Progenitor cell of endocrine pancreas (in vitro differentiated cells): Measurements from ENCODE around the gene OSBPL3. TPM values are rescaled to one million over a fixed set of nuclear protein-coding genes. Genes with fewer than 3 reads are reported as not detected.

Source experiments
- DNase-seq: peaks from one replicate; pipeline ENCODE4 v3.0.0; 2021; ENCODE audit warnings: low spot score; ENCODE audit not compliant: unreplicated experiment
- H3K27ac Mint-ChIP-seq: 2 replicates; pipeline ENCODE4 v1.8.0; 2021; ENCODE audit warnings: mild to moderate bottlenecking, moderate library complexity, mixed read lengths
- H3K27me3 Mint-ChIP-seq: 2 replicates; pipeline ENCODE4 v1.8.0; 2021; ENCODE audit warnings: mixed read lengths
- H3K36me3 Mint-ChIP-seq: 2 replicates; pipeline ENCODE4 v1.8.0; 2022; ENCODE audit warnings: mixed read lengths; ENCODE audit not compliant: insufficient read depth
- H3K4me1 Mint-ChIP-seq: 2 replicates; pipeline ENCODE4 v1.8.0; 2021; ENCODE audit warnings: low read depth, mixed read lengths
- H3K4me3 Mint-ChIP-seq: 2 replicates; pipeline ENCODE4 v1.8.0; 2021; ENCODE audit warnings: low read depth, mild to moderate bottlenecking, moderate library complexity, mixed read lengths
- H3K9me3 Mint-ChIP-seq: 2 replicates; pipeline ENCODE4 v1.8.0; 2021; ENCODE audit warnings: low read depth, mixed read lengths
- total RNA-seq: library from RNA; stranded (reverse); gene quantifications from 2 replicates; pipeline ENCODE4 v1.2.1, GENCODE V29; 2021
- TF ChIP-seq, protein P1 (sequence below): fragments of 200-600 bp; sonication (generic); IDR thresholded peaks from one replicate; pipeline ENCODE4 v1.5.0; 2021; ENCODE audit warnings: antibody characterized with exemption, mild to moderate bottlenecking; ENCODE audit not compliant: unreplicated experiment

Gene OSBPL3
- total RNA-seq, 1 donor from 2014 or later, result 11.6 TPM

DNA sequence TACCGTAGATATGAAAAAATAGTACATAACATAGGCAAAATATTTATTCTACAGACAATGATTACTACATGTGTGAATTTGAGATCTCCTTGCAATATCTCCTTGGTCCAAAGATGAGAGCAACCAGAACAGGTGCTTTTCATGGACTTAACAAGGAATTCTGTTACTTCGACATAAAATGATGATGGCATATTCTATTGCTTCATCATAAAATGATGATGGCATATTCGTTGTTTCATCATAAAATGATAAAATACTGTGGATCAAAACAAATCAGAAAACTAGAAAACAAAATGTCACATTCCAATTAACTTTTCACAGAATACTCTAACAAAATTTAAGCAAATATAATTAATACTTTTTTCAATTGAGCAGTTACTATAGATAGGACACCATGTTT, 4.8 kb downstream of the OSBPL3 start:
- peaks cover 7% of the 10 kb centered on the region for H3K4me1 Mint-ChIP-seq

DNA sequence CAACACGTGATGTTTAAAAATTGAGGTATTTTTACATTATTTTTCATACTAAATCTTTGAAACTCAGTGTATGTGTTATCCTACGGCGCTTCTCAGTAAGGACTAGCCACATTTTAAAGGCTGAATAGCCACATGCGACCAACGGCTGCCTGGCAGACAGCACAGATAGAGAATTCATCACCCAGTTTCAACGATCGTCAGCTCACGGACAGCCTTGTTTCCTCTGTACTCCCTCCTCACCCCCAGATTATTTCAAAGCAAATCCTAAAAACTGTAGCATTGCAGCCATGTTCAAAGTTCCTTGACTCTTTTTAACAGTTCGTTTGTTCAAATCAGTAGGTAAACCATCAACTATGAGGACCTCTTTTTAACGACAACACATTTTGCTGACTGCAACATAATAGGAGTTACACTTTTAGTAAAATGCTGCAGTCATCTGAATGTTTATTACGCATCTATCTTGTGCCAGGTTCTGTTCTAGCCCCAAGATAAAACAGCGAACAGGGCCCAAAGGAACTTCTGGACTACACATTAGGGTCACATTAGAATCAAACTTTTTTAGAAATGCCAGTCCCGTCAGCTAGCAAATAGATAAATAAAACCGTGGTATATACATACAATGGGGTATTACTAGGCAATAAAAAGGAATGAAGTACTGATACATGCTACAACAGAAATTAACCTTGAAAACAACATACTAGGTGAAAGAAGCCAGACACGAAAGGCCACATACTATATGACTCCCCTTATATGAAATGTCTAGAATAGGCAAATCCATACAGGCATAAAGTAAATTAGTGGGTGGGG, 5.7 kb downstream of the OSBPL3 start:
- no peak overlapping the region for H3K27ac Mint-ChIP-seq
- DNase-seq, result no peak
- no peak overlapping the region for H3K4me3 Mint-ChIP-seq
- H3K9me3 Mint-ChIP-seq, result no peaks in the 10 kb centered on the region
- H3K4me1 Mint-ChIP-seq, result peaks cover 7% of the 10 kb centered on the region
- H3K36me3 Mint-ChIP-seq, result no peaks in the 10 kb centered on the region
- peaks cover 13% of the 10 kb centered on the region for H3K27me3 Mint-ChIP-seq
- TF ChIP-seq, protein P1, sequence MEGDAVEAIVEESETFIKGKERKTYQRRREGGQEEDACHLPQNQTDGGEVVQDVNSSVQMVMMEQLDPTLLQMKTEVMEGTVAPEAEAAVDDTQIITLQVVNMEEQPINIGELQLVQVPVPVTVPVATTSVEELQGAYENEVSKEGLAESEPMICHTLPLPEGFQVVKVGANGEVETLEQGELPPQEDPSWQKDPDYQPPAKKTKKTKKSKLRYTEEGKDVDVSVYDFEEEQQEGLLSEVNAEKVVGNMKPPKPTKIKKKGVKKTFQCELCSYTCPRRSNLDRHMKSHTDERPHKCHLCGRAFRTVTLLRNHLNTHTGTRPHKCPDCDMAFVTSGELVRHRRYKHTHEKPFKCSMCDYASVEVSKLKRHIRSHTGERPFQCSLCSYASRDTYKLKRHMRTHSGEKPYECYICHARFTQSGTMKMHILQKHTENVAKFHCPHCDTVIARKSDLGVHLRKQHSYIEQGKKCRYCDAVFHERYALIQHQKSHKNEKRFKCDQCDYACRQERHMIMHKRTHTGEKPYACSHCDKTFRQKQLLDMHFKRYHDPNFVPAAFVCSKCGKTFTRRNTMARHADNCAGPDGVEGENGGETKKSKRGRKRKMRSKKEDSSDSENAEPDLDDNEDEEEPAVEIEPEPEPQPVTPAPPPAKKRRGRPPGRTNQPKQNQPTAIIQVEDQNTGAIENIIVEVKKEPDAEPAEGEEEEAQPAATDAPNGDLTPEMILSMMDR, result no peak

More for the DNA sequence above, 4.8 kb downstream of the OSBPL3 start:
- Mint-ChIP-seq H3K36me3 (no peaks in the 10 kb centered on the region), H3K27ac (no peak overlapping the region), H3K9me3 (no peaks in the 10 kb centered on the region), H3K4me3 (no peak overlapping the region), H3K27me3 (peaks cover 13% of the 10 kb centered on the region)
- TF ChIP-seq, protein P1, result no peak
- DNase-seq, result no peak

DNA sequence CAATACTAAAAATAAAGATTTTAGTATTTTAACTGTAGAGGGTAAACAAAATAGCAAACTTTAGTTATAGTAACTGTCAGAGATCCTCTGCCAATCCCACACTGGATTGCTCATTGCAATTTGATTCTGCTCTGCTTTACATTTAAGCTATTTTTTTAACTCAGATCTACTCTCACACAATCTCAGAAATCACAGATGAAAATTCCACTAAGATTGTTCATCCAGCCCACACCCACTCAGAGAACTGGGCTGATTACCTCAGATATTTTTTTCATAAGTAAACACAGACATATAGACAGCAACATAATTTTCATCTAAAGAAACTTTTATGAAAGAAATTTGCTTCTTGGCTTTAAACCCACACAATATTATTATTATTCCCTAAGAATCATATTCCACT, 7.0 kb downstream of the OSBPL3 start:
- H3K27me3 Mint-ChIP-seq, result peaks cover 7% of the 10 kb centered on the region
- no peak for DNase-seq
- H3K27ac Mint-ChIP-seq, result no peak overlapping the region
- H3K36me3 Mint-ChIP-seq, result no peaks in the 10 kb centered on the region
- H3K4me3 Mint-ChIP-seq, result no peak overlapping the region
- H3K4me1 Mint-ChIP-seq, result peaks cover 2% of the 10 kb centered on the region
- no peaks in the 10 kb centered on the region for H3K9me3 Mint-ChIP-seq
- TF ChIP-seq, protein P1, result no peak

DNA sequence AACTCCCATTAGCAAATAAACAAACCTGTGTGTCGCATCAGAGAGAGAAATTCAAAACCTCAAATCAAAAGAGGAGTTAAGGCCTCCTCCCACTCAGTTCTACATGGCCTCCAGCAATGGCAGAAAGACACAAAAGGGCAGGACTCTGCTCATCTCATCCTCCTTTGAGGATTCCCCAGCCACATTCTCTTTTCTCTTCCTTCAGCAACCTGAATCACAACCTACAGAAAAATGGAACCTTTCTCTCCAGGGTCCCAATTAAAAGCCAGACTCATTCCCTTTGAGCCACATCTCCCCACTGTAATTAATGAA, 7.9 kb downstream of the OSBPL3 start:
- Mint-ChIP-seq H3K36me3 (no peaks in the 10 kb centered on the region), H3K27me3 (peaks cover 5% of the 10 kb centered on the region), H3K4me3 (no peak overlapping the region), H3K4me1 (peaks cover 2% of the 10 kb centered on the region), H3K27ac (no peak overlapping the region), H3K9me3 (no peaks in the 10 kb centered on the region)
- no peak for DNase-seq
- TF ChIP-seq, protein P1, result no peak

DNA sequence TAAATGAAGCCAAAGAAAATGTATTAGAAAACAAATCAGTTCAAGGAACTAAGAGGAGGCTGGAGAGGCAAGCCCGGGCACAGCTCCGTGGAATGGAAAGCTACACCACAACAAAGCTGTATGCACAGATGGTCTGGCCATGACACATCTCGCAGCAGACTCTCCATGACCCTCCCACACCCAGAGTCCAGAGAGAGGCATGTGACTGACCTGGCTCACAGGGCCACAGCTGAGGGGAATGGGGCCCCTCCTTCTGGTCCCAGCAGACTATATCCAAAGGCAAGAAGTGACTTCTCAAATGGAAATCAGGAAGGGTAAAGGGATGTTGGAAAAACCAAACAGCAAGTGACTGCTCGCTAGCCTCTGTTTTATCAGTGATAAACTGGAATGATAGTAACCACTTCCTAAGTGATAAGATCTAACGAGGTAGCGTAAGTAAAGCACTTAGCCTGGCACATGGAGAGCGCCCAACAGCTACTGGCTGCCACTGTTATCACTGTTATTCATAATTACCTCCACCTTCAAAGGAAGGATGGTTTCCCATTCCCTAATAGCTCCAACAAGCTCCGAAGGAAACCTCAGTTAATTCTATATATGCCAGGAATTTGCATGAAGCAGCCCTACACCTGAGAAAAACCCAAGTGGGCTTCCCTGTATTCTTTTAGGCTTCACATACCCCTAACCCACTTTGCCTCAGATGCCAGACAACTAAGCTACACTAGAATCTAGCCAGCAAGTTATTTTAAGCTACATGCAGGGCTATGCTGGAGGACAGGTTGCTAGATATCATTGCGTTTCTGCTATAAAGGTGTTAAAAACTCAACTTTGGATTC, 8.4 kb downstream of the OSBPL3 start:
- H3K27me3 Mint-ChIP-seq, result peaks cover 3% of the 10 kb centered on the region
- no peak overlapping the region for H3K27ac Mint-ChIP-seq
- H3K36me3 Mint-ChIP-seq, result no peaks in the 10 kb centered on the region
- peaks cover 2% of the 10 kb centered on the region for H3K4me1 Mint-ChIP-seq
- H3K9me3 Mint-ChIP-seq, result no peaks in the 10 kb centered on the region
- no peak for DNase-seq
- TF ChIP-seq, protein P1, result no peak
- H3K4me3 Mint-ChIP-seq, result no peak overlapping the region
